OCI-LY3 (cell line): ENCODE results near the gene XYLT2.

Experiments
- CTCF ChIP-seq: fragments of 200-600, 300-600 bp; sonication (generic); IDR thresholded peaks from 2 replicates; pipeline ENCODE4 v1.5.1; 2014; ENCODE audit warnings: antibody characterized with exemption, low read length, low read depth
- EZH2phosphoT487 ChIP-seq: fragments of 200-600 bp; shearing (Covaris generic); IDR thresholded peaks from 2 replicates; pipeline ENCODE4 v1.6.1; 2018; ENCODE audit warnings: antibody characterized with exemption, mixed run types, low read depth

- TF ChIP-seq CTCF (no peak), EZH2phosphoT487 (no peak)
Observed at GRCh38 chr17:50350733-50351132, 4.8 kb downstream of the XYLT2 start.
